Bronchial epithelial cell (primary cell): ENCODE measurements around the gene SKA3. TPM values are rescaled to one million over a fixed set of nuclear protein-coding genes. Genes with fewer than 3 reads are reported as not detected.
"Not testable (repeated sequence)": the region's sequence is repeated elsewhere in the genome, so short reads cannot be mapped to it uniquely, and the experiment has no call there.

Experiments used
- DNase-seq: peaks from one replicate; pipeline ENCODE4 v3.0.0-alpha.2; 2010; ENCODE audit warnings: low read depth
- FAIRE-seq: peaks from 2 replicates; lab custom pipeline; 2011; peaks lifted over from hg19 to GRCh38; lab: Jason Lieb, UNC
- H3K27me3 ChIP-seq: 2 replicates; pipeline ENCODE4 v1.5.1; 2011; ENCODE audit warnings: low read length; ENCODE audit not compliant: control insufficient read depth, insufficient read depth
- H3K36me3 ChIP-seq: 2 replicates; pipeline ENCODE4 v1.5.1; 2011; ENCODE audit warnings: low read length; ENCODE audit not compliant: control insufficient read depth, insufficient read depth
- H3K4me3 ChIP-seq: 2 replicates; pipeline ENCODE4 v1.5.1; 2011; ENCODE audit warnings: mild to moderate bottlenecking, low read depth, low read length, control low read depth
- total RNA-seq: library from RNA; depleted of rRNA; stranded (reverse); fragments of >200 nt; gene quantifications from 2 replicates; pipeline ENCODE4 v1.2.1, GENCODE V29; 2014
- TF ChIP-seq, protein P1 (sequence below): IDR thresholded peaks from 2 replicates; pipeline ENCODE4 v1.5.1; 2011; ENCODE audit warnings: mild to moderate bottlenecking, moderate library complexity, low read length, control low read depth, inconsistent platforms; ENCODE audit not compliant: insufficient read depth, severe bottlenecking

Gene SKA3
- total RNA-seq, 1 donor from 2014 or later, result 1.8 TPM

GRCh38 chr13:21186410-21186809 lies 10.1 kb upstream of the SKA3 start:
- not testable (repeated sequence) for DNase-seq, FAIRE-seq, H3K36me3 ChIP-seq, H3K27me3 ChIP-seq, H3K4me3 ChIP-seq

- Histone ChIP-seq H3K36me3 (no peaks in the 10 kb centered on the region), H3K27me3 (no peaks in the 10 kb centered on the region), H3K4me3 (no peak overlapping the region)
- TF ChIP-seq, protein P1, sequence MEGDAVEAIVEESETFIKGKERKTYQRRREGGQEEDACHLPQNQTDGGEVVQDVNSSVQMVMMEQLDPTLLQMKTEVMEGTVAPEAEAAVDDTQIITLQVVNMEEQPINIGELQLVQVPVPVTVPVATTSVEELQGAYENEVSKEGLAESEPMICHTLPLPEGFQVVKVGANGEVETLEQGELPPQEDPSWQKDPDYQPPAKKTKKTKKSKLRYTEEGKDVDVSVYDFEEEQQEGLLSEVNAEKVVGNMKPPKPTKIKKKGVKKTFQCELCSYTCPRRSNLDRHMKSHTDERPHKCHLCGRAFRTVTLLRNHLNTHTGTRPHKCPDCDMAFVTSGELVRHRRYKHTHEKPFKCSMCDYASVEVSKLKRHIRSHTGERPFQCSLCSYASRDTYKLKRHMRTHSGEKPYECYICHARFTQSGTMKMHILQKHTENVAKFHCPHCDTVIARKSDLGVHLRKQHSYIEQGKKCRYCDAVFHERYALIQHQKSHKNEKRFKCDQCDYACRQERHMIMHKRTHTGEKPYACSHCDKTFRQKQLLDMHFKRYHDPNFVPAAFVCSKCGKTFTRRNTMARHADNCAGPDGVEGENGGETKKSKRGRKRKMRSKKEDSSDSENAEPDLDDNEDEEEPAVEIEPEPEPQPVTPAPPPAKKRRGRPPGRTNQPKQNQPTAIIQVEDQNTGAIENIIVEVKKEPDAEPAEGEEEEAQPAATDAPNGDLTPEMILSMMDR, result no peak
- FAIRE-seq, result no peak
- DNase-seq, result no peak
Measured at GRCh38 chr13:21181671-21182070, 5.3 kb upstream of the SKA3 start.

GRCh38 chr13:21176982-21177284 lies 581 bp upstream of the SKA3 start:
- TF ChIP-seq, protein P1, result no peak
- peak overlapping the region; percentile 97 for H3K4me3 ChIP-seq
- H3K36me3 ChIP-seq, result no peaks in the 10 kb centered on the region
- no peaks in the 10 kb centered on the region for H3K27me3 ChIP-seq
- DNase-seq (no peak), FAIRE-seq (no peak)

GRCh38 chr13:21175656-21176214 lies 617 bp downstream of the SKA3 start:
- no peak for FAIRE-seq
- Histone ChIP-seq H3K36me3 (no peaks in the 10 kb centered on the region), H3K4me3 (peak overlapping the region; percentile 97), H3K27me3 (no peaks in the 10 kb centered on the region)
- TF ChIP-seq, protein P1, result no peak
- DNase-seq, result peak; percentile 24

DNA sequence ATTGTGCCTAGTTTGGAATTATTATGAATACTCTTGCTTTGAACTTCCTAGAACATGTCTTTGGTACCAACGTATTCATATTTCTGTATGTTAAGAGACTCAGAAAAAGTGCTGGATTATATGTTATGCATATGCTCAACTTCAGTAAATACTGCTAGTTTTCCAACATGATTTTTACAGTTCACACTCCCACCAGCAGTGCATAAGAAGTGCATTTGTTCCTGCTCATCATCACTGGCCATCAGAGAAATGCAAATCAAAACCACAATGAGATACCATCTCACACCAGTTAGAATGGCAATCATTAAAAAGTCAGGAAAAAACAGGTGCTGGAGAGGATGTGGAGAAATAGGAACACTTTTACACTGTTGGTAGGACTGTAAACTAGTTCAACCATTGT lies 2.6 kb downstream of the SKA3 start:
- not testable (repeated sequence) for FAIRE-seq, H3K4me3 ChIP-seq, DNase-seq, H3K36me3 ChIP-seq, H3K27me3 ChIP-seq

DNA sequence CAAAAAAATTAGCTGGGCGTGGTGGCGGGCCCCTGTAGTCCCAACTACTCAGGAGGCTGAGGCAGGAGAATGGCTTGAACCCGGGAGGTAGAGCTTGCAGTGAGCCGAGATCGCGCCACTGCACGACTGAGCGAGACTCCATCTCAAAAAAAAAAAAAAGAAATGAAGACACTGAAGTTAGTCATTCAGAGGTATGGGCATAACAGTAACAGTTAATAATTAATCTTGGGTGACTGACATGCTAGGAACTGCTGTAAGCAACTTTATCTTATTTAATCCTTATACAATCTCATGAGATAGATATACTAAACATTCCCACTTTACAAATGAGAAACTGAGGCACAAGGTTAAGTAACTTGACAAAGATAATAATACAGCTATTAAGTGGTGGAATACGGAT lies 4.9 kb downstream of the SKA3 start:
- no peak overlapping the region for H3K4me3 ChIP-seq
- no peak for FAIRE-seq
- TF ChIP-seq, protein P1, result no peak
- no peaks in the 10 kb centered on the region for H3K36me3 ChIP-seq
- no peaks in the 10 kb centered on the region for H3K27me3 ChIP-seq
- no peak for DNase-seq

- H3K4me3 ChIP-seq, DNase-seq, H3K36me3 ChIP-seq, H3K27me3 ChIP-seq, FAIRE-seq: not testable (repeated sequence)
Measured at GRCh38 chr13:21165606-21166005, 10.7 kb downstream of the SKA3 start.
